Neural cell (in vitro differentiated cells): Measurements from ENCODE around the gene PPP1R18.

ENCODE experiments used
- CTCF ChIP-seq: fragments of 450-650 bp; IDR thresholded peaks from 2 replicates; pipeline ENCODE4 v1.5.1; 2014; ENCODE audit warnings: antibody characterized with exemption, mild to moderate bottlenecking, moderate library complexity; ENCODE audit not compliant: poor library complexity, severe bottlenecking
- EZH2 ChIP-seq: fragments of 200-600, 300-800 bp; shearing (Covaris generic), sonication (generic); IDR thresholded peaks from 2 replicates; pipeline ENCODE4 v1.6.1; 2014; ENCODE audit warnings: antibody characterized with exemption, low read length, borderline replicate concordance, mild to moderate bottlenecking; ENCODE audit not compliant: insufficient read depth, poor library complexity, severe bottlenecking
- POLR2AphosphoS5 ChIP-seq: IDR thresholded peaks from 2 replicates; pipeline ENCODE4 v1.6.1; 2012
- REST ChIP-seq: IDR thresholded peaks from 2 replicates; pipeline ENCODE4 v1.6.1; 2012; ENCODE audit warnings: borderline replicate concordance
- TAF1 ChIP-seq: IDR thresholded peaks from 2 replicates; pipeline ENCODE4 v1.6.1; 2012; ENCODE audit warnings: low read depth

GRCh38 chr6:30645989-30646388 is 40.5 kb downstream of the PPP1R18 start:
- TF ChIP-seq CTCF: no peak
- TF ChIP-seq TAF1: no peak
- TF ChIP-seq EZH2: no peak
- TF ChIP-seq POLR2AphosphoS5: no peak
- no peak for TF ChIP-seq REST
